ENCODE results near the gene ANKRD33B.

ANKRD33B gene

DNA sequence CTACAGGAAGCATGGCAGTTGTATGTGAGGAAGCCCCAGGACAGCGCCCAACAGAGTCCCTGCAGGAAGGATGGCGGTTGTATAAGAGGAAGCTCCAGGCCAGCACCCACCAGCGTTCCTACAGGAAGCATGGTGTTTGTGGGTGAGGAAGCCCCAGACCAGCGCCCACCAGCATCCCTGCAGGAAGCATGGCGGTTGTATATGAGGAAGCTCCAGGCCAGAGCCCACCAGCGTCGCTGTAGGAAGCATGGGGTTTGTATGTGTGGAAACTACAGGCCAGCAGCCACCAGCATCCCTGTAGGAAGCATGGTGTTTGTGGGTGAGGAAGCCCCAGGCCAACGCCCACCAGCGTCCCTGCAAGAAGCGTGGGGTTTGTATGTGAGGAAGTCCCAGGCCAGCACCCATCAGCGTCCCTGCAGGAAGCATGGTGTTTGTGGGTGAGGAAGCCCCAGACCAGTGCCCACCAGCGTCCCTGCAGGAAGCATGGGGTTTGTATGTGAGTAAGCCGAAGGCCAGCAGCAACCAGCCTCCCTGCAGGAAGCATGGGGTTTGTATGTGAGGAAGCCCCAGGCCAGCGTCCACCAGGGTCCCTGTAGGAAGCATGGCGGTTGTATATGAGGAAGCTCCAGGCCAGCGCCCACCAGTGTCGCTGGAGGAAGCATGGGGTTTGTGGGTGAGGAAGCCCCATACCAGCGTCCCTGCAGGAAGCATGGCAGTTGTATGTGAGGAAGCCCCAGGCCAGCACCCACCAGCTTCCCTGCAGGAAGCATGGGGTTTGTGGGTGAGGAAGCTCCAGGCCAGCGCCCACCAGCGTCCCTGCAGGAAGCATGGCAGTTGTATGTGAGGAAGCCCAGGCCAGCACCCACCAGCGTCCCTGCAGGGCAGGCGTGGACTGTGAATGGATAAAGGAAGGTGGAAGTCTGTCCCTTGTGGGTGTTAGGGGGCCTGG lies 118.1 kb downstream of the ANKRD33B start:
- no peak for DNase-seq

DNA sequence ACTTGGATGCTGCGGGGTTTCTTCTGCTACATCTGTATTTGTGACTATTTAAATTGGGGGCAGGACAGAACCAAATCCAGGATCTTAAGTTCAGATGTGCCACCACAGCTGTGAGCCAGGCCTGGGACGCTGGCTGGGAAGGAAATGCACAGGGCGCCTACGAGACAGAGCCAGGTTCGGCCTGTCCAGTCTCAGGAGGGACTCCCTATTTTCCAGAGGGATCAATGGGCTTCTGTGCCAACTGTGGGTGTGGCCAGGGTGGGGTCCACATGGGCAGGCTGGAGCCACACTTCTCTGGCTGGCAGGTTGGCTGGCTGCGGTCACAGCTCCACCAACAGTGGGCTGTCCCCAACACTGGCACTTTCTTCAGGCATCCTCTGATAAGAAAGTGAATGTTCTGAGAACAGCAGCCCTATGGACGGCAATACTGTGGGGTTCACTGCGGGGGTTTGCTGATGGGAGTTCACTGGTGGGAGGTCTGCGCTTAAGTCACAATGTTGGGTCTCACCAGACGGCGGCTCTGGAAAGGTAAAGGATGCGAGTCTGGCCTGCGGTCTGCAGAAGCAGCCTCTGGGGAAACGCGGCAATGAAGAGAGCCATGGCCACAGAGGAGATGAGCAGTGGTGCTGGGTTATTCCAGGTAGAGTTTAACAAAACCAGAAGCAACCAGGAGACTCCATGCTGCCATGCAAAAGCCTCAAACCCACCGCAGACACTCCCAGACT lies 119.1 kb downstream of the ANKRD33B start:
- DNase-seq: no peak

DNA sequence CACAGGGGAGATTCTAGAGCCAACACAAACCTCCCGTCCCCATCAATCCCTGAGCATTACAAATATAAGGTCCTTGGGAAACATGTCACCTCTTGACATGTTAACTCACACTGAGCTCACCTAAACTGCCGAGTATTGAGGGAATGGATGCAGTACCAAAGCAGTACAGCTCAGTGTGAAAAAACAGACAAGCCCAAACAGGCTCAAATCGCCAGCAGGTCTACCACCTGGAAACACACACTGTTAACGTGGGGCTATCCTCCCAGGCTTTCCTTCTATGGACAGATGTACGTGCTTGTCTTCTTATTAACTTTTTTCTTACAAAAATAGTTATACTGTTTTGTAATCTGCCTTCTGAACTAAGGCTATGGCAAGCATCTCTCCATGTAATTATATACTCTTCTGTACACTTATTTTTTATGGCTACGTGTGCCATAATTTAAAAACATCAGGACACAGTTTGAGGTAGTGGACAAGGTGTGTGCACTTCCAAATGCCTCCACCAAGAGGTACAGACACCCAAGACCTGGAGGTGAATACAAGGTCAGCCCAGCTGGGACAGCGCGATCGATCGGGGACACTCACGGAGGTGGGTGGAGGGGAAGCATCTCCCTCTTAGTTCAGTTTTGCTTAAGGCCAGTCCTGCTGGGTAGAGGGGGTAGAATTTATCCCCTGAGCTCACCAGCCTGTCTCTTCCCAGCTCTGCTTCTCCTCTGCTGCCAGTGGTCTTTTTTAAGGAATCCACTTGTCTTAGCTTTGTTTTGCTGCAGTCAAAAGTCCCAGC lies 120.6 kb downstream of the ANKRD33B start:
- DNase-seq: no peak

GRCh38 chr5:10685115-10685521 lies 121.2 kb downstream of the ANKRD33B start:
- DNase-seq: no peak

DNA sequence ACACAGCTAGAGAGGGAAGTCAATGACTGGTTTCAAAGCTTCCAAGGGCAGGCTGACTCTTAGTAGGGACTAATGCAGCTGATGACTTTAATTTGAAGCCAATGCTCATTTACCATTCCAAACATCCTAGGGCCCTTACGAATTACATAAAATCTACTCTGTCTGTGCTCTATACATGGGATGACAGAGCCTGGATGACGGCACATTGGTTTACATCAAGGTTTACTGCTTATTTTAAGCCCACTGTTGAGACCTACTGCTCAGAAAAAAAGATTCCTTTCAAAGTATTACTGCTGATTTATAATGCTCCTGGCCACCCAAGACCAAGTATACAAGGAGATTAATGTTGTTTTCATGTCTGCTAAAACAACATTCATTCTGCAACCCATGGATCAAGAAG lies 123.0 kb downstream of the ANKRD33B start:
- DNase-seq: no peak

- no peak for DNase-seq
Observed at GRCh38 chr5:10688651-10689171, 124.8 kb downstream of the ANKRD33B start.

DNA sequence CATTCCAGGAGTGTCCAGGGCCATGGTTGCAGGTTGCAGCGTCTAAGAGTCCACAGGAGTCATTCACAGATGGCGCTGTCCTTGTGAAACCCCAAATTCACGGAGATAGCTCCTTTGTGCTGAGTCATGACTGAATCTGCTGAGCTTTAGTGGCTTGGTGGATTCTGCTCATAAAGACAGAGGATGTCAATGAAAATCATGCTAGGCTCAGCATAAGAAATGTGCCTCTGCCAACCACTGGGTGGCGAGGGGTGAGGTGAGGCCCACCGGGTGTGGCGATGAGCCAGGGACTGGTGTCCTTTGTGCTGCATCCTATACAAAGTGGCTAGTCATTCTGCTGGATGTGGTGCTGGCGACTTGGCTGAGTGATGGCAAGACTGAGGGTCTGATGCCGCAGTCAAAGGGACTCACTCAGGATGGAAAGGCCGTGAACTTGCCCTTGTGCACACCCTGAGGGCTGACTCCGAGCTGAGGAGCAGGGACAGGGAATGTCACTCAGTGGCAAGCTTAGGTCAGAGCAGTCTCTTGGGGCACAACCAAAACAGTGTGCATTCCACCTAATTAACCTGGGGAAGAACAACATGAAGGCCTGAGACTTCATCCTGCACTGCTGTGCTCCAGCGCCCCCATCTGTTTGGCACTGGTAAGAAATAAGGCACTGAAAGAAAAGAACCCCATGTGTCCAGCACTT lies 125.7 kb downstream of the ANKRD33B start:
- DNase-seq: no peak

- no peak for DNase-seq
Observed at GRCh38 chr5:10690460-10691440, 126.9 kb downstream of the ANKRD33B start.

DNA sequence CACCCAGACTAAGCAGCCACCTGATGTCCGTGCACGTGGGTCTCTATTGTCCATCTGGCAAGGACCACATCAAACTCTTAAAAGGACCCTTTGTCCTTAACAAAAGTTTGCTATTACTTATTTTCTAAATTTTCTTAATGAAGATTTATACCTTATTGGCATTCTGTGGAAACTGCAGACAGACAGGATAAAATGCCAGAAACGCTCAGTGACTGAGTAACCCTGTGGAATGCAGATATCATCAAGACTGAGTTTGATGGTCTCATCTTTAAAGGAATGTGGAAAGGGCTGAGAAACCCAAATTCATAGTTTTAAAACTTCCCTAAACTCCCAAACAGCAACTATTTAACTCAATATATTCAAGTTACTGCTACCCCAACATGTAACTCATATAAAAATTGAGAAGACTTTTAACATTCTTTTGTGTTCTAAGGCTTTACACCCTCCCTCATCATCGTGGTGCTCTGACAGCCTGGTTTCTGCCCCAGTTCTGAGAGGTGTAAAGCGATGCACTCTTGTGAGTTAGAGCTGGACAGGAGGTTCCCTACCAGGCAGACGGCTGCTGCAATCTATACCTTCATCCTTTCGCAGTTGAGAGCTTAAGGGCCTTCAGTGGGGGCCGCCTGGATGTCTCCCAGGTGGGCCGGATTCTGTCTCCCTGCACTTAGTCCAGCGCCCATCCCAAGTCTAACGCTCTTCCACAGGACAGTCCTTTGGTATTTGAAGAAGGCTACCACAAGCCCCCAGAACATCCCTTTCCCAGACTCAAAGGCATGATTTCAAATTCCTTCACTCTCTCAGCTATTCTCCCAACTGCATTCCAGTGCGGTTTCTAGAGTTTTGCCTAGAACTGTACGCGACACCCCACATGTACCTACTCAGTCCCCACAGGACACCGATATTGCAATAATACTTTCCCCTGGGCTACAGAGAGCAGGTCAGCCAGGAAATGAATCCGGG lies 128.2 kb downstream of the ANKRD33B start:
- DNase-seq: no peak

GRCh38 chr5:10695055-10695649 lies 131.3 kb downstream of the ANKRD33B start:
- DNase-seq: peak; percentile 17

- DNase-seq: no peak
Observed at GRCh38 chr5:10695759-10696543, 132.1 kb downstream of the ANKRD33B start.

GRCh38 chr5:10699281-10699874 lies 135.5 kb downstream of the ANKRD33B start:
- DNase-seq: no peak

- DNase-seq: no peak
Observed at GRCh38 chr5:10699987-10700386, 136.1 kb downstream of the ANKRD33B start.

DNA sequence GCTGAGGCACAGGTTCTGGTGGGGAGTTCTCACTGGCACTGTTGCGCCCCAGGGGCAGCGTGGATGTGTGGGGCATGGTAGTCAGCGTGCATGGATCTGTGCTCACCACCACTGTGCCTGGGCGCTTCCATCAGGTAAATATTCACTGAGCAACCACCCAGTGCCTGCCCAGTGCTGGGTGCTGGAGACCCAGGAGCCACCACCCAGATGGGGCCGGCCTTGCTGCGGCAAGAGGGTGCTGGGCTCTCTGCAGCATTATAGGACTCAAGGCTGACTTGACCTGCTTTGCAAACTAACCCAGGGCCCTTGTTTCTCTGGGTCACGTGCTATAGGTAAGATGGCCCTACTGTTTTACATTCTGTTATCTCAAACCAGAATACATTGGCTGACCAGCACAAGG lies 136.6 kb downstream of the ANKRD33B start:
- no peak for DNase-seq

GRCh38 chr5:10701567-10702039 lies 137.7 kb downstream of the ANKRD33B start:
- peak; percentile 50 for DNase-seq

DNA sequence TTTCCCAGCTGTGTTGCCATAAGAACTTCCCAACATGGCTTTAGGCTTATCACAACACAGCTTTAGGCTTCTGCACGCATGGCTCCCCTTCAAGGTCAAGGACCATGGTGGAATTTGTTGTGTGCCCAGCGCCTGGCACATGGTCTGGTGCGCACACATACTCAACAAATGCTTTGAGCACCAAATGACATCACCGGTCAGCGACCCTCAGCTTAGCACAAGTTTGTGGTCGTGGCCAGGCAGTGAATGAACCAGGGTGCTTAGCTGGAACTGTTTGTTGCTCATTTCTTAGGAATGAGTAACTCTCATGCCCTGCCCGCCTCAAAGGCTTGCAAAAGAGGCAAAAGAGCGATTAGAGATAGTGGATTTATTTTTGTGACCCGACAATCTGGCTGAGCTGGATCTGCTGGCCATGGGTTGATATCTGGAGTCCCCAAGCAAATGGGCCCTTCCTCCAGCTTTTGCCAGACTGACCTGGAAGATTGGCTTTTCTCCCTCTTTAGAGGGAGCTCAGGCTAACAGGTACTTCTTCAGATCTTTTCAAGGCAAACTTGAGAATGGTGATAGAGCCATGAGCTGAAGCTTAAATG lies 138.3 kb downstream of the ANKRD33B start:
- no peak for DNase-seq

GRCh38 chr5:10702911-10703491 lies 139.1 kb downstream of the ANKRD33B start:
- DNase-seq: no peak
